ENCODE data around the gene TXNRD2.

TXNRD2 gene

DNA sequence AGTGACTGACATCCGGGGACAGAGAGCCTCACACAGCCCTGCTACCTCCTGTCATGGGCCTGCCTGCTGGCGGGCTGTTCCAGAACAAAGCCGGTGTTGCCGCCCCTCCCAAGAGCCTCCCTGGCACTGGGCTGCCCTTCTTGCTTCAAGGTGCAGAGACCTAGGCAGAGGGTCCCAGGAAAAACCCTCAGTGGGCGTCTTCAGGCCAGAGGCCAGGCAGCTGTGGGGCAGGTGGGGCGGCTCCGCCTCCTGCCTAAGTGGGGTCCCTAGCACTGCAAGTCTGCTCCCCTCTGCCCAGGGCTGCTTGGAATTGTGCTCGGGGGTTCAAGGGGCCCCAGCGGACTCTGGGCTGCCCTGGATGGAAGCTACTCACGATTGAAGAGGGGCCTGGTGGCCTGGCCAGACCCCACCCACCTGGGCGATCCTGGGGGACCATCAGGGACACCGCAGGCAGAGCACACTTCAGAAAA is 66.5 kb downstream of the TXNRD2 start:
- H3K27ac ChIP-seq = no peak overlapping the region
- TF ChIP-seq, protein P1, sequence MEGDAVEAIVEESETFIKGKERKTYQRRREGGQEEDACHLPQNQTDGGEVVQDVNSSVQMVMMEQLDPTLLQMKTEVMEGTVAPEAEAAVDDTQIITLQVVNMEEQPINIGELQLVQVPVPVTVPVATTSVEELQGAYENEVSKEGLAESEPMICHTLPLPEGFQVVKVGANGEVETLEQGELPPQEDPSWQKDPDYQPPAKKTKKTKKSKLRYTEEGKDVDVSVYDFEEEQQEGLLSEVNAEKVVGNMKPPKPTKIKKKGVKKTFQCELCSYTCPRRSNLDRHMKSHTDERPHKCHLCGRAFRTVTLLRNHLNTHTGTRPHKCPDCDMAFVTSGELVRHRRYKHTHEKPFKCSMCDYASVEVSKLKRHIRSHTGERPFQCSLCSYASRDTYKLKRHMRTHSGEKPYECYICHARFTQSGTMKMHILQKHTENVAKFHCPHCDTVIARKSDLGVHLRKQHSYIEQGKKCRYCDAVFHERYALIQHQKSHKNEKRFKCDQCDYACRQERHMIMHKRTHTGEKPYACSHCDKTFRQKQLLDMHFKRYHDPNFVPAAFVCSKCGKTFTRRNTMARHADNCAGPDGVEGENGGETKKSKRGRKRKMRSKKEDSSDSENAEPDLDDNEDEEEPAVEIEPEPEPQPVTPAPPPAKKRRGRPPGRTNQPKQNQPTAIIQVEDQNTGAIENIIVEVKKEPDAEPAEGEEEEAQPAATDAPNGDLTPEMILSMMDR (IDR thresholded peaks at IDR 0.05) = no peak
- H3K4me3 ChIP-seq = no peak overlapping the region
- peak; percentile 68 for DNase-seq (ENCODE audit: low spot score)

- TF ChIP-seq, protein P1 (IDR thresholded peaks at IDR 0.05) = no peak
- Histone ChIP-seq H3K27ac (no peak overlapping the region), H3K4me3 (no peak overlapping the region)
- DNase-seq (ENCODE audit: low spot score) = peak; percentile 73
Observed at GRCh38 chr22:19874307-19875060, 67.1 kb downstream of the TXNRD2 start.

- Histone ChIP-seq H3K4me3 (no peak overlapping the region), H3K27ac (no peak overlapping the region)
- peak; percentile 72 for DNase-seq (ENCODE audit: low spot score)
- TF ChIP-seq, protein P1 (IDR thresholded peaks at IDR 0.05) = no peak
Observed at GRCh38 chr22:19873960-19874306, 67.7 kb downstream of the TXNRD2 start.

GRCh38 chr22:19873138-19873959 is 68.3 kb downstream of the TXNRD2 start:
- TF ChIP-seq, protein P1 (IDR thresholded peaks at IDR 0.05) = no peak
- Histone ChIP-seq H3K27ac (no peak overlapping the region), H3K4me3 (no peak overlapping the region)
- peak; percentile 66 for DNase-seq (ENCODE audit: low spot score)

DNA sequence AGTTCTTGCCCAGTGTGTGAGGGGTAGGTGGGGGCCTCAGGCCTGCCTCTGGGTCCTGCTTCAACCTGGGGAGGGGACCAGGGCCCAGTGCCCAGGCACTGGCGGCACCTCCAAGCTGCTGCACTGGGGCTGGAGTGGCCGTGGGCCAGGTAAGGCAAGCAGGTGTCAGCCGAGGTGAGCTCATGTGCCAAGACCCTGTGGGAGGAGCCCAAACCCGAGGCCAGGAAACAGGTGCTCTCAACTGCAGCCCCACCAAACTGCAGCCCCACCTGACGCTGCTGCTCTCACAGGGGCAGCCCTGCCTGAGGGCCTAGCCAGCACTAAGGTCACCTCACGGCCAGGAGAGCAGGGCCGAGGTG is 68.9 kb downstream of the TXNRD2 start:
- no peak overlapping the region for H3K4me3 ChIP-seq
- no peak overlapping the region for H3K27ac ChIP-seq
- no peak for DNase-seq (ENCODE audit: low spot score)
- TF ChIP-seq, protein P1 (IDR thresholded peaks at IDR 0.05) = no peak

- DNase-seq (ENCODE audit: low spot score) = peak; percentile 68
- TF ChIP-seq, protein P1 (IDR thresholded peaks at IDR 0.05) = no peak
- Histone ChIP-seq H3K27ac (no peak overlapping the region), H3K4me3 (no peak overlapping the region)
Observed at GRCh38 chr22:19871845-19872778, 69.5 kb downstream of the TXNRD2 start.

Measured in coronary artery (tissue), 2 donors.